ENCODE measurements around the gene AGPAT4. TPM values are rescaled to one million over a fixed set of nuclear protein-coding genes. Genes with fewer than 3 reads are reported as not detected.

Gene AGPAT4
- total RNA-seq, 1 experiment from 2014 or later: 22.0 TPM

DNA sequence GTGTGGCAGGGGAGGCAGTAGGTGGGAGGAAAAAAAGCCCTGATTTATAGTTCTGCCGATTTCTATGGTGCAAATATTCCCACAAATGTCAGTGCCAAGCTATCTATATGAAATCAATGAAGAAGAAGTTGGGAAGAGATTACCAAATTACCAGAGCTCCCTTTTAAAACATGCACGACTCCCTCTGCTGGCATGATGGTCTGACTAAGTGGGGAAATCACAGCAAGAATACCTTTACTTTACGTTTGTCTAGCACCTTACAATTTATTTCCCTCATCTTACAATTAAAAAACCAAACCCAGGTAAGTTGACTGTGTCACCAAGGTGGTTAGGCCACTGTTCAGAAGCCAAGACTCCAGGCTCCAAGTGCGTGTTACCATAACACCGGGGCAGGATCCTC, 55.6 kb downstream of the AGPAT4 start:
- Histone ChIP-seq H3K4me2 (ENCODE audit: insufficient read depth, insufficient read length, low read length) (no peak overlapping the region), H4K8ac (replicated peaks; ENCODE audit: insufficient read length, low read depth, low read length) (no peak overlapping the region), H3K23ac (ENCODE audit: insufficient read length, low read depth, low read length) (no peak overlapping the region), H3K23me2 (ENCODE audit: insufficient read length, low read depth, low read length, poor library complexity, severe bottlenecking) (no peaks in the 10 kb centered on the region), H3K18ac (ENCODE audit: insufficient read length, low read depth, low read length) (no peak overlapping the region), H3K79me1 (ENCODE audit: insufficient read depth, low read depth, low read length, poor library complexity, severe bottlenecking) (no peaks in the 10 kb centered on the region), H3K9ac (ENCODE audit: extremely low read depth, insufficient read length, low read length) (no peak overlapping the region), H2AFZ (ENCODE audit: low read length) (no peak overlapping the region), H4K91ac (ENCODE audit: insufficient read length, low read depth, low read length) (no peak overlapping the region), H4K5ac (ENCODE audit: insufficient read length, low read depth, low read length) (no peak overlapping the region), H3K9me3 (ENCODE audit: control insufficient read depth, low read depth, low read length) (no peaks in the 10 kb centered on the region), H3K4ac (ENCODE audit: low read depth, low read length) (no peak overlapping the region), H3T11ph (ENCODE audit: low read length) (no peak overlapping the region), H3K27ac (ENCODE audit: insufficient read length, low read depth, low read length) (no peak overlapping the region), H2BK5ac (ENCODE audit: insufficient read length, low read length) (no peak overlapping the region), H3K4me1 (ENCODE audit: insufficient read depth, low read length) (no peaks in the 10 kb centered on the region), H3K56ac (ENCODE audit: insufficient read length, low read depth, low read length) (no peak overlapping the region), H3K14ac (ENCODE audit: insufficient read depth, low read length) (no peak overlapping the region), H2BK12ac (ENCODE audit: insufficient read length, low read depth, low read length) (no peak overlapping the region), H2AK5ac (ENCODE audit: insufficient read length, low read length) (no peak overlapping the region), H3K27me3 (ENCODE audit: insufficient read depth, low read length) (no peaks in the 10 kb centered on the region), H2BK120ac (ENCODE audit: low read depth, low read length, poor library complexity, severe bottlenecking) (no peak overlapping the region), H2BK15ac (ENCODE audit: low read depth, low read length) (no peak overlapping the region), H4K20me1 (ENCODE audit: control insufficient read depth, insufficient read depth, insufficient read length) (no peaks in the 10 kb centered on the region), H3K79me2 (ENCODE audit: insufficient read depth, low read length) (no peaks in the 10 kb centered on the region), H2BK20ac (ENCODE audit: low read depth, low read length, poor library complexity, severe bottlenecking) (no peak overlapping the region)
- H3K4me1 Mint-ChIP-seq: no peaks in the 10 kb centered on the region; a peak in 1 of 4 replicates
- H3K27me3 Mint-ChIP-seq (ENCODE audit: low read depth): no peaks in the 10 kb centered on the region
- peaks cover 27 to 43% of the 10 kb centered on the region in 2 experiments for H3K9me3 Mint-ChIP-seq
- no peak overlapping the region; a peak in 1 of 7 replicates for H3K27ac Mint-ChIP-seq
- TF ChIP-seq, protein P1, sequence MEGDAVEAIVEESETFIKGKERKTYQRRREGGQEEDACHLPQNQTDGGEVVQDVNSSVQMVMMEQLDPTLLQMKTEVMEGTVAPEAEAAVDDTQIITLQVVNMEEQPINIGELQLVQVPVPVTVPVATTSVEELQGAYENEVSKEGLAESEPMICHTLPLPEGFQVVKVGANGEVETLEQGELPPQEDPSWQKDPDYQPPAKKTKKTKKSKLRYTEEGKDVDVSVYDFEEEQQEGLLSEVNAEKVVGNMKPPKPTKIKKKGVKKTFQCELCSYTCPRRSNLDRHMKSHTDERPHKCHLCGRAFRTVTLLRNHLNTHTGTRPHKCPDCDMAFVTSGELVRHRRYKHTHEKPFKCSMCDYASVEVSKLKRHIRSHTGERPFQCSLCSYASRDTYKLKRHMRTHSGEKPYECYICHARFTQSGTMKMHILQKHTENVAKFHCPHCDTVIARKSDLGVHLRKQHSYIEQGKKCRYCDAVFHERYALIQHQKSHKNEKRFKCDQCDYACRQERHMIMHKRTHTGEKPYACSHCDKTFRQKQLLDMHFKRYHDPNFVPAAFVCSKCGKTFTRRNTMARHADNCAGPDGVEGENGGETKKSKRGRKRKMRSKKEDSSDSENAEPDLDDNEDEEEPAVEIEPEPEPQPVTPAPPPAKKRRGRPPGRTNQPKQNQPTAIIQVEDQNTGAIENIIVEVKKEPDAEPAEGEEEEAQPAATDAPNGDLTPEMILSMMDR (conservative IDR thresholded peaks at IDR 0.05): peak; percentile 40; the same call in 2 of the 3 replicates
- peaks cover 64 to 79% (median 73%) of the 10 kb centered on the region in 3 experiments for H3K36me3 Mint-ChIP-seq (ENCODE audit: insufficient read depth in 1 of 3, low read depth in 3 of 3)
- WGBS (ENCODE audit: extremely low coverage, insufficient read length, low lambda C conversion rate): no CpG with 5 or more reads among the region's 5 CpGs
- H3K4me3 Mint-ChIP-seq: no peak overlapping the region
- no peak for DNase-seq
